Spleen (tissue), 7 donors: ENCODE measurements around the gene MYL9.

Source experiments
- POLR2A ChIP-seq, 3 donors: fragments of 450-650 bp; IDR thresholded peaks; one replicate each; pipeline ENCODE4 v1.5.1; 2017; ENCODE audit warnings: antibody characterized with exemption in 3 of 3, mild to moderate bottlenecking in 1 of 3
- POLR2AphosphoS5 ChIP-seq, 3 donors: sonication (generic); formaldehyde crosslinking; IDR thresholded peaks; one replicate each; pipeline ENCODE4 v1.5.1; 2017; ENCODE audit warnings: antibody characterized with exemption in 3 of 3
- TF ChIP-seq, protein P1 (sequence below), 11 experiments: fragments of 200-600 bp in 7 of 11; fragments of 450-650 bp in 4 of 11; sonication (generic) in 4 of 11; IDR thresholded peaks in 8 of 11; conservative IDR thresholded peaks in 3 of 11; 1 replicate in 7 of 11; 2 replicates in 4 of 11; pipeline versions ENCODE4 v1.4.0 to v1.8.0; 2016 to 2021; ENCODE audit warnings: antibody characterized with exemption in 11 of 11, inconsistent platforms in 4 of 11, mild to moderate bottlenecking in 1 of 11
- donor health status: DM: no; HTN: no; CAD: no; lungs with moderate emphysema.
- donor health status: DM: no; HTN: no; CAD: no.
- donor health status: DM: no; HTN: no; CAD: no.

DNA sequence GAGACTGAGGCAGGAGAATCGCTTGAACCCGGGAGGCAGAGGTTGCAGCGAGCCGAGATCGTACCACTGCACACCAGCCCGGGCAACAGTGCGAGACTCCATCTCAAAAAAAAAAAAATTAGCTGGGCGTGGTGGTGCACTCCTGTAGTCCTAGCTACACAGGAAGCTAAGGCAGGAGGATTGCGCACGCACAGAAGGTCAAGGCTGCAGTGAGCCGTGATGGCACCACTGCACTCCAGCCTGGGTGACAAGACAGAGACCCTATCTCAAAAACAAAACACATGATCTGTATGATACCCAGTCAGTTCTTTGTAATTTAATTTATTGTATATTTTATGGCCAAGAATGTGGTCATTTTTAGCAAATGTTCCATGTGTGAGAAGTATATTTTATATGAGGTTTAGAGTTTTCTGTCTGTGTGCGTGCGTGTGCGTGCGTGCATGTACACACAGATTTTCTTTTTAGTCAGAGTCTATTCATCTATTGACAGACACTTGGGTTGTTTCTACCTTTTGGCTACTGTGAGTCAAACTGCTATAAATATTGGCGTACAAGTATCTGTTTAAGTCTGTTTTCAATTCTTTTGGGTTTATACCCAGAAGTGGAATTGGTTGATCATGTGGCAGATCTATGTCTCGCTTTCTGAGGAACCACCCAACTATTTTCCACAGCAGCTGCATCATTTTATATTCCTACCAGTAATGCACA, 22.2 kb upstream of the MYL9 start:
- TF ChIP-seq, protein P1, sequence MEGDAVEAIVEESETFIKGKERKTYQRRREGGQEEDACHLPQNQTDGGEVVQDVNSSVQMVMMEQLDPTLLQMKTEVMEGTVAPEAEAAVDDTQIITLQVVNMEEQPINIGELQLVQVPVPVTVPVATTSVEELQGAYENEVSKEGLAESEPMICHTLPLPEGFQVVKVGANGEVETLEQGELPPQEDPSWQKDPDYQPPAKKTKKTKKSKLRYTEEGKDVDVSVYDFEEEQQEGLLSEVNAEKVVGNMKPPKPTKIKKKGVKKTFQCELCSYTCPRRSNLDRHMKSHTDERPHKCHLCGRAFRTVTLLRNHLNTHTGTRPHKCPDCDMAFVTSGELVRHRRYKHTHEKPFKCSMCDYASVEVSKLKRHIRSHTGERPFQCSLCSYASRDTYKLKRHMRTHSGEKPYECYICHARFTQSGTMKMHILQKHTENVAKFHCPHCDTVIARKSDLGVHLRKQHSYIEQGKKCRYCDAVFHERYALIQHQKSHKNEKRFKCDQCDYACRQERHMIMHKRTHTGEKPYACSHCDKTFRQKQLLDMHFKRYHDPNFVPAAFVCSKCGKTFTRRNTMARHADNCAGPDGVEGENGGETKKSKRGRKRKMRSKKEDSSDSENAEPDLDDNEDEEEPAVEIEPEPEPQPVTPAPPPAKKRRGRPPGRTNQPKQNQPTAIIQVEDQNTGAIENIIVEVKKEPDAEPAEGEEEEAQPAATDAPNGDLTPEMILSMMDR (IDR thresholded peaks at IDR 0.05 in 8 of 11, conservative IDR thresholded peaks at IDR 0.05 in 3 of 11), result no peak
- TF ChIP-seq POLR2A (IDR thresholded peaks at IDR 0.05) (no peak), POLR2AphosphoS5 (IDR thresholded peaks at IDR 0.05) (peak in 1 of 3 donors; percentile 18)
